H1 (cell line): ENCODE data around the gene PMEPA1. TPM values are rescaled to one million over a fixed set of nuclear protein-coding genes. Genes with fewer than 3 reads are reported as not detected.

Source experiments
- CTCF ChIA-PET: fragments of 300-600 bp; sonication (Branson Sonifier 250); formaldehyde crosslinking; loops from one replicate; lab custom pipeline; 2021; ENCODE audit not compliant: partially characterized antibody; lab: Charles Lee
- POLR2A ChIA-PET: fragments of 300-600 bp; sonication (Branson Sonifier 250); formaldehyde crosslinking; loops from one replicate; lab custom pipeline; 2021; ENCODE audit warnings: inconsistent platforms; ENCODE audit not compliant: partially characterized antibody; lab: Charles Lee
- DNase-seq, 2 experiments: peaks; one replicate each; pipeline versions ENCODE4 v3.0.0 to v3.0.0-alpha.2; 2010 to 2022; ENCODE audit warnings: low spot score in 2 of 2, low read depth in 1 of 2, mixed read lengths in 1 of 2
- FAIRE-seq: peaks from 2 replicates; lab custom pipeline; 2011; peaks lifted over from hg19 to GRCh38; lab: Jason Lieb, UNC
- H2AFZ ChIP-seq: 2 replicates; pipeline ENCODE4 v1.8.1; 2012; ENCODE audit warnings: low read length, inconsistent platforms
- H2AK5ac ChIP-seq: 2 replicates; pipeline ENCODE4 v1.6.1; 2013; ENCODE audit warnings: low read depth, low read length
- H2BK120ac ChIP-seq: replicated peaks from 2 replicates; pipeline ENCODE3; 2013; ENCODE audit warnings: low read depth, low read length, inconsistent platforms
- H2BK12ac ChIP-seq: 2 replicates; pipeline ENCODE4 v1.6.1; 2013; ENCODE audit warnings: low read depth, low read length
- H2BK15ac ChIP-seq: 2 replicates; pipeline ENCODE4 v1.6.1; 2013; ENCODE audit warnings: low read length
- H2BK20ac ChIP-seq: 2 replicates; pipeline ENCODE4 v1.6.1; 2013; ENCODE audit warnings: low read length
- H2BK5ac ChIP-seq: 2 replicates; pipeline ENCODE4 v1.6.1; 2013; ENCODE audit warnings: low read depth, low read length
- H3K14ac ChIP-seq: 2 replicates; pipeline ENCODE4 v1.6.1; 2013; ENCODE audit warnings: inconsistent platforms; ENCODE audit not compliant: insufficient read length
- H3K18ac ChIP-seq: 2 replicates; pipeline ENCODE4 v1.6.1; 2013; ENCODE audit warnings: low read length; ENCODE audit errors: extremely low read depth
- H3K23ac ChIP-seq: 2 replicates; pipeline ENCODE4 v1.6.1; 2013; ENCODE audit warnings: inconsistent platforms; ENCODE audit not compliant: insufficient read length
- H3K23me2 ChIP-seq: 2 replicates; pipeline ENCODE4 v1.6.1; 2013; ENCODE audit warnings: low read depth, low read length
- H3K27ac ChIP-seq: 2 replicates; pipeline ENCODE4 v1.6.1; 2011; ENCODE audit warnings: low read depth, low read length, inconsistent platforms
- H3K27me3 ChIP-seq, 4 experiments: replicated peaks in 1 of 4; 1 replicate in 1 of 4; 2 replicates in 3 of 4; pipeline versions ENCODE4 v1.6.1 to v1.8.1; 2011 to 2013; ENCODE audit warnings: low read length in 3 of 4, mild to moderate bottlenecking in 3 of 4, inconsistent platforms in 2 of 4, mixed read lengths in 2 of 4, moderate library complexity in 1 of 4; ENCODE audit not compliant: control insufficient read depth in 3 of 4, insufficient read depth in 3 of 4; ENCODE audit errors: extremely low read depth in 1 of 4
- H3K36me3 ChIP-seq, 4 experiments: 2 replicates each; pipeline versions ENCODE4 v1.6.1 to v1.8.1; 2011 to 2013; ENCODE audit warnings: mild to moderate bottlenecking in 4 of 4, low read length in 3 of 4, moderate library complexity in 2 of 4, control low read depth in 1 of 4, inconsistent platforms in 1 of 4; ENCODE audit not compliant: insufficient read depth in 4 of 4, control insufficient read depth in 2 of 4
- H3K4ac ChIP-seq: replicated peaks from 2 replicates; pipeline ENCODE3; 2013; ENCODE audit warnings: low read length, low read depth, mixed read lengths, inconsistent platforms; ENCODE audit not compliant: insufficient read length
- H3K4me1 ChIP-seq, 4 experiments: replicated peaks in 1 of 4; 1 replicate in 1 of 4; 2 replicates in 3 of 4; pipeline versions ENCODE4 v1.6.1 to v1.8.1; 2011 to 2013; ENCODE audit warnings: low read length in 3 of 4, inconsistent platforms in 2 of 4, mixed read lengths in 1 of 4; ENCODE audit not compliant: insufficient read depth in 4 of 4, control insufficient read depth in 3 of 4
- H3K4me2 ChIP-seq, 2 experiments: 2 replicates each; pipeline versions ENCODE4 v1.6.1 to v1.8.1; 2011 to 2013; ENCODE audit warnings: low read depth in 2 of 2, low read length in 2 of 2, control low read depth in 1 of 2, inconsistent platforms in 1 of 2, mild to moderate bottlenecking in 1 of 2; ENCODE audit not compliant: insufficient read depth in 1 of 2
- H3K4me3 ChIP-seq, 4 experiments: fragments of 200-600, 300-600 bp in 1 of 4; sonication (generic), shearing (Covaris generic), sonication (Bioruptor Twin) in 1 of 4; 2 replicates each; pipeline versions ENCODE4 v1.5.1 to v1.8.1; 2011 to 2016; ENCODE audit warnings: low read length in 4 of 4, low read depth in 3 of 4, control low read depth in 2 of 4, inconsistent platforms in 2 of 4, mild to moderate bottlenecking in 2 of 4, mixed read lengths in 1 of 4, moderate library complexity in 1 of 4; ENCODE audit not compliant: insufficient read depth in 2 of 4; ENCODE audit errors: extremely low read depth in 1 of 4
- H3K56ac ChIP-seq: replicated peaks from 2 replicates; pipeline ENCODE3; 2013; ENCODE audit warnings: low read depth, mild to moderate bottlenecking, mixed read lengths, low read length, inconsistent platforms; ENCODE audit not compliant: insufficient read length
- H3K79me1 ChIP-seq: 2 replicates; pipeline ENCODE4 v1.6.1; 2013; ENCODE audit warnings: low read depth, low read length, control low read depth
- H3K79me2 ChIP-seq, 2 experiments: 2 replicates each; pipeline versions ENCODE4 v1.6.1 to v1.8.1; 2012 to 2013; ENCODE audit warnings: low read length in 2 of 2, mild to moderate bottlenecking in 2 of 2, inconsistent platforms in 1 of 2; ENCODE audit not compliant: insufficient read depth in 2 of 2, control insufficient read depth in 1 of 2
- H3K9ac ChIP-seq, 4 experiments: replicated peaks in 1 of 4; 1 replicate in 1 of 4; 2 replicates in 3 of 4; pipeline versions ENCODE4 v1.6.1 to v1.8.1; 2011 to 2013; ENCODE audit warnings: low read depth in 3 of 4, low read length in 3 of 4, control low read depth in 2 of 4, mild to moderate bottlenecking in 2 of 4, moderate library complexity in 2 of 4, inconsistent platforms in 1 of 4; ENCODE audit errors: extremely low read depth in 1 of 4
- H3K9me3 ChIP-seq, 2 experiments: 2 replicates each; pipeline versions ENCODE4 v1.6.1 to v1.8.1; 2012 to 2013; ENCODE audit warnings: mild to moderate bottlenecking in 2 of 2, moderate library complexity in 2 of 2, control low read depth in 1 of 2, inconsistent platforms in 1 of 2, low read depth in 1 of 2, low read length in 1 of 2, mixed read lengths in 1 of 2; ENCODE audit not compliant: insufficient read depth in 2 of 2
- H4K20me1 ChIP-seq, 2 experiments: replicated peaks in 1 of 2; 2 replicates each; pipeline versions ENCODE3 to v1.8.1; 2011 to 2013; ENCODE audit warnings: inconsistent platforms in 2 of 2, low read length in 2 of 2, mild to moderate bottlenecking in 1 of 2; ENCODE audit not compliant: insufficient read depth in 2 of 2, control insufficient read depth in 1 of 2
- H4K5ac ChIP-seq: 2 replicates; pipeline ENCODE4 v1.6.1; 2013; ENCODE audit warnings: low read length, low read depth, mixed read lengths, inconsistent platforms; ENCODE audit not compliant: insufficient read length
- H4K8ac ChIP-seq: 2 replicates; pipeline ENCODE4 v1.8.0; 2013; ENCODE audit warnings: mild to moderate bottlenecking, moderate library complexity, low read length, inconsistent platforms; ENCODE audit not compliant: insufficient read depth; ENCODE audit errors: extremely low read depth
- H4K91ac ChIP-seq: replicated peaks from 2 replicates; pipeline ENCODE3; 2013; ENCODE audit warnings: low read length, mixed read lengths, inconsistent platforms; ENCODE audit not compliant: insufficient read length
- ATF3 ChIP-seq: IDR thresholded peaks from 2 replicates; pipeline ENCODE4 v1.6.1; 2011; ENCODE audit warnings: low read depth, mild to moderate bottlenecking, low read length; ENCODE audit not compliant: insufficient read depth
- CHD1 ChIP-seq: IDR thresholded peaks from 2 replicates; pipeline ENCODE4 v1.6.1; 2012; ENCODE audit warnings: low read depth, low read length, improper control_type of control experiment
- CHD2 ChIP-seq: IDR thresholded peaks from 2 replicates; pipeline ENCODE4 v1.6.1; 2012; ENCODE audit warnings: low read length, improper control_type of control experiment
- CTBP2 ChIP-seq: IDR thresholded peaks from 2 replicates; pipeline ENCODE4 v1.7.0; 2011; ENCODE audit warnings: borderline replicate concordance, mild to moderate bottlenecking, moderate library complexity, mixed read lengths, low read length; ENCODE audit not compliant: insufficient read depth, insufficient read length
- CTCF ChIP-seq, 3 experiments: IDR thresholded peaks; 1 replicate in 2 of 3; 2 replicates in 1 of 3; pipeline versions ENCODE4 v1.5.1 to v1.6.1; 2011; ENCODE audit warnings: low read length in 3 of 3, mild to moderate bottlenecking in 3 of 3, inconsistent platforms in 2 of 3, low read depth in 1 of 3, moderate library complexity in 1 of 3; ENCODE audit not compliant: insufficient read depth in 1 of 3; ENCODE audit errors: control extremely low read depth in 1 of 3
- GTF2F1 ChIP-seq: IDR thresholded peaks from 2 replicates; pipeline ENCODE4 v1.6.1; 2012; ENCODE audit warnings: low read depth, low read length, improper control_type of control experiment, borderline replicate concordance
- RNF2 ChIP-seq: fragments of 200-900, 300-1000 bp; sonication (generic); IDR thresholded peaks from 2 replicates; pipeline ENCODE4 v1.7.1; 2016; ENCODE audit warnings: borderline replicate concordance, low read depth, mild to moderate bottlenecking, antibody characterized with exemption, low read length; ENCODE audit not compliant: poor library complexity, severe bottlenecking; ENCODE audit errors: missing control alignments
- SIX5 ChIP-seq: IDR thresholded peaks from 2 replicates; pipeline ENCODE4 v1.6.1; 2011; ENCODE audit warnings: mild to moderate bottlenecking, low read depth, low read length
- TCF12 ChIP-seq: IDR thresholded peaks from 2 replicates; pipeline ENCODE4 v1.6.1; 2011; ENCODE audit warnings: low read depth, mild to moderate bottlenecking, low read length
- ZNF274 ChIP-seq: IDR thresholded peaks from 2 replicates; pipeline ENCODE4 v1.7.0; 2012; ENCODE audit warnings: low read length, borderline replicate concordance; ENCODE audit errors: extremely low read depth
- WGBS, 2 experiments: shearing (Covaris generic) in 1 of 2; methylation state at CpG; one replicate each; pipeline versions ENCODE4 v1.1.6 to v1.1.7; 2013 to 2015; ENCODE audit warnings: low lambda C conversion rate in 2 of 2, mixed read lengths in 2 of 2, inconsistent platforms in 1 of 2, low coverage in 1 of 2, missing lambda C conversion rate in 1 of 2; ENCODE audit not compliant: insufficient replicate concordance in 2 of 2, insufficient coverage in 1 of 2, insufficient read length in 1 of 2; ENCODE audit errors: extremely low coverage in 1 of 2, missing lambda C conversion rate in 1 of 2; 5-methylcytosine and 5-hydroxymethylcytosine counted together
- polyA plus RNA-seq, 7 experiments: library from polyadenylated mRNA; depleted of rRNA in 3 of 7; stranded (reverse) in 5 of 7; unstranded in 2 of 7; fragments of >200 nt in 5 of 7; fragments of 200-250 nt in 2 of 7; gene quantifications; 1 replicate in 5 of 7; 2 replicates in 1 of 7; 4 replicates in 1 of 7; pipeline versions ENCODE4 v1.2.1 to v1.2.3, GENCODE V29; 2011 to 2013; ENCODE audit warnings: missing spikeins in 2 of 7, mixed read lengths in 2 of 7
- total RNA-seq: library from RNA; stranded (reverse); fragmentation: NEBNext Ultra II Directional; extraction: Animal tissue kit (Norgen Biotek cat#: 25700); gene quantifications from 2 replicates; pipeline ENCODE4 v1.2.1, GENCODE V29; 2021

PMEPA1 gene
- total and polyA plus RNA-seq, 2 of the 8 experiments (the other 6 are each of a cell fraction or from before 2014, with no cell fraction given): 12.7 to 20.5 TPM

- Histone ChIP-seq H3K56ac (no peak overlapping the region), H3K9me3 (no peaks in the 10 kb centered on the region), H3K23ac (no peak overlapping the region), H4K5ac (no peak overlapping the region), H3K4ac (no peak overlapping the region), H3K14ac (no peak overlapping the region), H3K79me2 (peaks cover 13 to 79% of the 10 kb centered on the region in 2 experiments), H4K91ac (no peak overlapping the region), H3K9ac (no peak overlapping the region), H3K4me2 (no peak overlapping the region), H2BK5ac (no peak overlapping the region), H3K79me1 (peaks cover 30% of the 10 kb centered on the region), H3K4me1 (peaks cover 0 to 15% (median 9%) of the 10 kb centered on the region in 4 experiments; a peak in 5 of 7 replicates), H3K23me2 (no peaks in the 10 kb centered on the region), H2AK5ac (no peak overlapping the region), H2BK20ac (no peak overlapping the region), H2BK12ac (no peak overlapping the region; the same call in 1 of the 2 replicates), H2BK120ac (no peak overlapping the region), H4K20me1 (peaks cover 22 to 43% of the 10 kb centered on the region in 2 experiments), H3K4me3 (no peak overlapping the region), H2BK15ac (no peak overlapping the region), H4K8ac (no peak overlapping the region), H3K18ac (no peak overlapping the region), H3K36me3 (no peaks in the 10 kb centered on the region; a peak in 1 of 8 replicates), H3K27ac (no peak overlapping the region), H3K27me3 (no peaks in the 10 kb centered on the region), H2AFZ (no peak overlapping the region)
- POLR2A ChIA-PET: interaction anchor here (9.4 kb wide), 1 partner anchor 16 kb away, joined by 59 read pairs; the partner anchor contains the start of gene PMEPA1
- DNase-seq: no peak
- no peak for FAIRE-seq
- CTCF ChIA-PET: interaction anchor here (0.6 to 2.4 kb wide), 10 partner anchors 9 to 441 kb away, joined by 3 to 13 read pairs (median 4); no protein-coding TSS in a partner anchor
- 94% methylated on average over 8 of the region's 10 CpGs; no CpG with 5 or more reads in 1 of the 2 experiments for WGBS, 2 experiments
- TF ChIP-seq TCF12 (no peak), GTF2F1 (no peak), CTBP2 (no peak), CHD1 (no peak), ZNF274 (no peak), ATF3 (no peak), CHD2 (no peak), RNF2 (no peak), CTCF (IDR thresholded peaks at IDR 0.05; ENCODE audit: control extremely low read depth in 1 of 3, insufficient read depth in 1 of 3, low read depth in 1 of 3, low read length in 3 of 3) (no peak), SIX5 (no peak)
These were observed 17.4 kb downstream of the PMEPA1 start for GRCh38 chr20:57692393-57692792.
